Activated T-cell treated with anti-CD3 and anti-CD28 coated beads, Interleukin-2, amount 50 U/mL, for 72 hours (primary cell): ENCODE results near the gene PAK4. TPM values are rescaled to one million over a fixed set of nuclear protein-coding genes. Genes with fewer than 3 reads are reported as not detected.

Experiments
- ATAC-seq, 2 donors: fragments of 150-1000 bp; cut with Tn5 transposase; replicated peaks in 1 of 2; 2 replicates each; pipeline ENCODE4 v1.10.0; 2021; ENCODE audit warnings: moderate library complexity in 2 of 2, mild to moderate bottlenecking in 1 of 2
- DNase-seq, 2 donors: peaks; one replicate each; pipeline ENCODE4 v3.0.0; 2021 to 2022; ENCODE audit warnings: mixed read lengths in 1 of 2
- H3K27ac Mint-ChIP-seq: one replicate; pipeline ENCODE4 v1.8.0; 2022; ENCODE audit warnings: mild to moderate bottlenecking, moderate library complexity, mixed read lengths
- H3K27me3 Mint-ChIP-seq: one replicate; pipeline ENCODE4 v1.8.0; 2022; ENCODE audit warnings: low read depth, mixed read lengths
- H3K36me3 Mint-ChIP-seq, 2 donors: one replicate each; pipeline ENCODE4 v1.8.0; 2022; ENCODE audit warnings: mixed read lengths in 2 of 2, mild to moderate bottlenecking in 1 of 2; ENCODE audit not compliant: insufficient read depth in 2 of 2
- H3K4me1 Mint-ChIP-seq: one replicate; pipeline ENCODE4 v1.8.0; 2022; ENCODE audit warnings: low read depth, mixed read lengths
- H3K4me3 Mint-ChIP-seq, 2 donors: one replicate each; pipeline ENCODE4 v1.8.0; 2022; ENCODE audit warnings: mild to moderate bottlenecking in 2 of 2, mixed read lengths in 2 of 2, moderate library complexity in 2 of 2
- H3K9me3 Mint-ChIP-seq, 2 donors: one replicate each; pipeline ENCODE4 v1.8.0; 2022; ENCODE audit warnings: mixed read lengths in 2 of 2
- total RNA-seq, 2 donors: library from RNA; stranded (reverse); gene quantifications; one replicate each; pipeline ENCODE4 v1.2.3, GENCODE V29; 2022

PAK4 gene
- total RNA-seq, result 10 to 100 TPM; 12.9 to 17.0 TPM

GRCh38 chr19:39125554-39126311, at the start of gene PAK4:
Gene PAK4 (plus strand): TSS chr19:39125786. CDS start chr19:39169554, 43,768 bp downstream.
- DNase-seq (peak; percentile 99), ATAC-seq (peak; percentile 99)
- Mint-ChIP-seq H3K27ac (peak within 1 kb of the TSS; percentile 45), H3K27me3 (no peaks in the 10 kb centered on the region), H3K4me3 (peak within 1 kb of the TSS; percentile 79 to 85), H3K36me3 (no peaks in the 10 kb centered on the region), H3K9me3 (no peaks in the 10 kb centered on the region), H3K4me1 (peaks cover 47% of the 10 kb centered on the region)

GRCh38 chr19:39077323-39077722, 48.3 kb upstream of the PAK4 start:
- no peak overlapping the region for H3K27ac Mint-ChIP-seq
- no peaks in the 10 kb centered on the region for H3K9me3 Mint-ChIP-seq
- H3K4me1 Mint-ChIP-seq, result peaks cover 12% of the 10 kb centered on the region
- no peak overlapping the region for H3K4me3 Mint-ChIP-seq
- ATAC-seq (no peak), DNase-seq (no peak)
- H3K27me3 Mint-ChIP-seq, result peaks cover 8% of the 10 kb centered on the region
- no peaks in the 10 kb centered on the region for H3K36me3 Mint-ChIP-seq

- ATAC-seq (no peak), DNase-seq (no peak)
- Mint-ChIP-seq H3K4me3 (no peak overlapping the region), H3K27ac (no peak overlapping the region), H3K27me3 (peaks cover 21% of the 10 kb centered on the region), H3K9me3 (no peaks in the 10 kb centered on the region), H3K4me1 (peaks cover 16% of the 10 kb centered on the region), H3K36me3 (no peaks in the 10 kb centered on the region)
These were observed 47.0 kb upstream of the PAK4 start for GRCh38 chr19:39078436-39079200.

DNA sequence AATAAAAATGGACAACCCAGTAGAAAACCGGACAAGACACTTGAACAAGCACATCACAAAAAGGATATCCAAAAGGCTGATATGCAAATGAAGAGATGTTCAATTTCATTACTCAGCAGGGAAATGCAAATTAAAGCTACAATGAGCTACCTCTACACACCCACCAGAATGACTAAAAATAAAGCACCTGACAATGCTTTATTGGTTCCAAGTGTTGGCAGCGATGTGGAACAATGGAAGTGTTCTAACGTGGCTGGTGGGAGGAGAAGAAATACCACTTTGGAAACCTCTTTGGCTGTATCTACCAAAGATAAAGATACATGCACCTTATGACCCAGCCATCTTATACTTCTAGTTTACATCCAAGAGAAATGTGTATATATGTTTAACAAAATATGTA, 45.2 kb upstream of the PAK4 start:
- DNase-seq, result no peak
- H3K4me3 Mint-ChIP-seq, result no peak overlapping the region
- ATAC-seq, result no peak
- H3K36me3 Mint-ChIP-seq, result no peaks in the 10 kb centered on the region
- H3K9me3 Mint-ChIP-seq, result no peaks in the 10 kb centered on the region
- H3K27me3 Mint-ChIP-seq, result peaks cover 36% of the 10 kb centered on the region
- no peak overlapping the region for H3K27ac Mint-ChIP-seq
- H3K4me1 Mint-ChIP-seq, result peaks cover 18% of the 10 kb centered on the region

DNA sequence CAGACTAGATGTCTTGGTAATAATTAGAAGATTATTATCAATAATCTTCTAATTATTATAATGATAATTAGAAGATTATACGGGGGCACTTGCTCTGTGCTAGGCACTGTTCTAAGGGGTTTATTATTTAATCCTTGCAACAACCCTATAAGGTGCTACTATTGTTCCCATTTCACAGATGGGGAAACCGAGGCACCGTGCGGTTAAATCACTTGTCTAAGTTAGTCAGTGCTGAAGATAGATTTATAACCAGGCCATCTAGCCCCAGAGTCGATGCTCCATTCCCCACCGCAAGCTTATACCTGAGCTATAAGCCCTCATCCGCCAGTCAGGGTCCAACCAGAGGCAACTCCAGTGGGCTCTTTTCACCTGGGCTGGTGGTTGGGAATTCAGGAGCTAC, 43.4 kb upstream of the PAK4 start:
- Mint-ChIP-seq H3K27ac (no peak overlapping the region), H3K4me1 (peaks cover 18% of the 10 kb centered on the region), H3K27me3 (peaks cover 44% of the 10 kb centered on the region), H3K36me3 (no peaks in the 10 kb centered on the region), H3K4me3 (no peak overlapping the region), H3K9me3 (no peaks in the 10 kb centered on the region)
- no peak for ATAC-seq
- DNase-seq, result no peak

GRCh38 chr19:39082745-39083598, 42.6 kb upstream of the PAK4 start:
- Mint-ChIP-seq H3K4me3 (peak overlapping the region; percentile 76 to 90), H3K4me1 (peaks cover 18% of the 10 kb centered on the region), H3K27me3 (peaks cover 52% of the 10 kb centered on the region), H3K27ac (no peak overlapping the region), H3K9me3 (no peaks in the 10 kb centered on the region), H3K36me3 (no peaks in the 10 kb centered on the region)
- no peak for ATAC-seq
- no peak for DNase-seq

- peak overlapping the region; percentile 76 to 90 for H3K4me3 Mint-ChIP-seq
- DNase-seq (no peak), ATAC-seq (no peak)
- H3K36me3 Mint-ChIP-seq, result no peaks in the 10 kb centered on the region
- H3K9me3 Mint-ChIP-seq, result no peaks in the 10 kb centered on the region
- H3K27ac Mint-ChIP-seq, result no peak overlapping the region
- H3K4me1 Mint-ChIP-seq, result peaks cover 18% of the 10 kb centered on the region
- H3K27me3 Mint-ChIP-seq, result peaks cover 54% of the 10 kb centered on the region
These were observed 42.0 kb upstream of the PAK4 start for GRCh38 chr19:39083599-39083982.

DNA sequence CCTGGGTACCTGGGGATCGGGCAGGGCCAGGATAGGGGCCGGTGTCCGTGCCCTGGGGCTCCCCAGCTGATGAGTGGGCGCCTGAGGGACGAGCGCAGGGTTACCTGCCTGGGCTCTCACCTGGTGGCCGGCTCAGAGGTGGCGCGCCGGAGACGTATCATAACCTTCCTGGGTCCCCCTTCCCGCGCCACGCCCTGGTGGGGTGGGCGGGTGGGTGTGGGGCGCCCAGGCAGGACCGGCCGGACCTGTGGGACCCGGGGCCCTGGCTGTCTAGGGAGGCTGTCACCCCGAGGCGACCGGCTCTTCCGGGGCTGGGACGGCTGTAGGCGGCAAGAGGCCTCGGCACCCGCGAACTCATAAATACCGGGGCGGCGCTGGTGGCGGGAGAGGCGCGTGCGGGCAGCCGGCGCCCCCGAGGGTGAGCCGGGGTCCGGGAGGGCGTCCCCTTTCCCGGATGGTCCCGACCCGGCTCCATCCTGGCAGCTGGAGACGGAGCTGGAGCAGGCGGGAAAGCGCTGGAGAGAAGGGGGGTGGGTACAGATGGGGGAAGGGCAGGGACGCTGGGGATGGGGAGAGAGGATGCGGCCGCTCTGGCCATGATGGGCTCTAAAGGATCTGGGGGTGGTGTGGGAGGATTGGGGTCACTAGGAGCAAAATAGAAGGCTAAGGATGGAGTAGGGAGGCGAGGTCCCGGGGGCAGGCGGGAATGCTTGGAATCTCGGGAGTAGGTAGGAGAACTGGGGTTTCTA, 41.4 kb upstream of the PAK4 start, which contains the start of gene ACP7:
ACP7 (plus strand) TSS at position 386 of the 749 bp plus-strand sequence. CDS start 902 bp downstream, outside the sequence.
- H3K4me3 Mint-ChIP-seq, result peak within 1 kb of the TSS; percentile 76 to 90
- peak; percentile 26 to 52 for DNase-seq
- H3K27ac Mint-ChIP-seq, result no peak within 1 kb of the TSS
- H3K27me3 Mint-ChIP-seq, result peaks cover 54% of the 10 kb centered on the region
- H3K4me1 Mint-ChIP-seq, result peaks cover 18% of the 10 kb centered on the region
- H3K36me3 Mint-ChIP-seq, result no peaks in the 10 kb centered on the region
- ATAC-seq, result peak; percentile 68 to 83
- no peaks in the 10 kb centered on the region for H3K9me3 Mint-ChIP-seq

GRCh38 chr19:39084732-39085080, 40.9 kb upstream of the PAK4 start:
- peaks cover 60% of the 10 kb centered on the region for H3K27me3 Mint-ChIP-seq
- H3K9me3 Mint-ChIP-seq, result no peaks in the 10 kb centered on the region
- no peaks in the 10 kb centered on the region for H3K36me3 Mint-ChIP-seq
- H3K4me1 Mint-ChIP-seq, result peaks cover 18% of the 10 kb centered on the region
- no peak overlapping the region for H3K27ac Mint-ChIP-seq
- DNase-seq (no peak), ATAC-seq (no peak)
- peak overlapping the region; percentile 71 to 72 for H3K4me3 Mint-ChIP-seq

DNA sequence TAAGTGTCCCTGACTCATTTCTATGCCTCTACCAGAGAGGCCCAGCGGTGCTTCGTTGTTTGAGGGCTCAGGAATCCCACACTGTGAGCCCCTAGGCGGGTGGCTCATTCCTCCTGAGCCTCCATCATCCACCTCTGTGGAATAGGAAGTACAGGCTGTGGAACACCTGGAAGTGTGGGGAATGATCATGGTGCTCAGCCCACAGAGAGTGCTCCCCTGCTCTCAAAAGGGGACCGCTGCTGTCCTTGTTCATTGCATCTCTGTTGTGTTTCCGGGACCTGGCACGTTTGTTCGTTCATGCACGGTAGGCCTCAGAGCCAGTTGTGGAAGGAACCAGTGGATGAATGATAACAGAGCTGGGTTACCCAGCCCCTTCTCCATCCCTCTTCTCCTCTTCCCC, 40.2 kb upstream of the PAK4 start:
- no peak overlapping the region for H3K27ac Mint-ChIP-seq
- peaks cover 18% of the 10 kb centered on the region for H3K4me1 Mint-ChIP-seq
- peaks cover 61% of the 10 kb centered on the region for H3K27me3 Mint-ChIP-seq

DNA sequence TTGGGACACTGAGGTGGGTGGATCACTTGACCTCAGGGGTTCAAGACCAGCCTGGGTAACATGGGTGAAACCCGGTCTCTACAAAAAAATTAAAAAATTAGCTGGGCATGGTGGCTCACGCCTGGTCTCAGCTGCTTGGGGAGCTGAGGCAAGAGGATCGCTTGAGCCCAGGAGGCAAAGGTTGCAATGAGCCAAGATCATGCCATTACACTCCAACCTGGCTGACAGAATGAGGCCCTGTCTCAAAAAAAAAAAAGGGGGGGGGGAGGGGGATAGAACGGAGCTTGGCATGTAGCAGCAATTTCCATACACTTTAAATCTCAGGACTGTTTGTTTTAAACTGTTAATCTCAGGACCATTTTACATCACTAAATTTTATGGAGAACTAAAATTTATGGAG, 39.2 kb upstream of the PAK4 start:
- DNase-seq (no peak), ATAC-seq (no peak)
- H3K4me1 Mint-ChIP-seq, result peaks cover 18% of the 10 kb centered on the region
- no peak overlapping the region for H3K4me3 Mint-ChIP-seq
- no peak overlapping the region for H3K27ac Mint-ChIP-seq
- H3K9me3 Mint-ChIP-seq, result no peaks in the 10 kb centered on the region
- H3K36me3 Mint-ChIP-seq, result no peaks in the 10 kb centered on the region
- H3K27me3 Mint-ChIP-seq, result peaks cover 63% of the 10 kb centered on the region

More for the DNA sequence above, 40.2 kb upstream of the PAK4 start:
- no peak for ATAC-seq
- peak overlapping the region; percentile 33 to 34 for H3K4me3 Mint-ChIP-seq
- no peaks in the 10 kb centered on the region for H3K9me3 Mint-ChIP-seq
- no peaks in the 10 kb centered on the region for H3K36me3 Mint-ChIP-seq
- no peak for DNase-seq

DNA sequence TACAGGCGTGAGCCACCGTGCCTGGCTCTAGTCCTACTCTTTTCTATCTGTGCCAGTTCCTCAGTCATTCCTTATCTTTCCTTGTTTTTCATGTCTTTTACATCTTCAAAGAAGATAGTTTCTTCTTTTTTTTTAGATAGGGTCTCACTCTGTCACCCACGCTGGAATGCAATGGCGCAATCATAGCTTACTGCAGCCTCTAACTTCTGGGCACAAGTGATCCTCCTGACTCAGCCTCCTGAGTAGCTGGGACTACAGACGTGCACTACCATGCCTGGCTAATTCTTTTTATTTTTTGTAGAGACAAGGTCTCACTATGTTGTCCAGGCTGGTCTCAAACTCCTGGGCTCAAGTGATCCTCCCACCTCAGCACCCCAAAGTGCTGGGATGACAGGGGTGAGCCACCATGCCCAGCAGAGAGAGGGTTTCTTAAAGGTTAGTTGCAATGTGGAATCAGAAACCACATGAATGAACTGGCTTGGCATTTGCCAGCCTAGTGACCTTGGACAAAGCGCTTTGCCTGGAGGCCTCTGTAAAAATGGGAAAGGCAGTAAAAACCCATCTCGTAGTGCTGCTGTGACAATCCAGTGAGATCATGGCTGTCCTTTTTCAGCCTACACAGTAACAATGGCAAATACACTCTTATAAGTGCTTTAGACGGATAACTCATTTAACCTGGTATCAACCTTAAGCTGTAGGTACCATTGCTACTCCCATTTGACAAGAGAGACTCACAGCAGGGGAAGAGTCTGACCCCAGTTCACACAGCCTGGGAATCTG, 37.5 kb upstream of the PAK4 start:
- H3K4me1 Mint-ChIP-seq, result peaks cover 12% of the 10 kb centered on the region

More for the DNA sequence above, 37.5 kb upstream of the PAK4 start:
- Mint-ChIP-seq H3K27ac (no peak overlapping the region), H3K9me3 (no peaks in the 10 kb centered on the region), H3K36me3 (no peaks in the 10 kb centered on the region), H3K4me3 (no peak overlapping the region), H3K27me3 (peaks cover 55% of the 10 kb centered on the region)
- no peak for ATAC-seq
- DNase-seq, result no peak
